ENCODE results near the gene OSBPL2. TPM values are rescaled to one million over a fixed set of nuclear protein-coding genes. Genes with fewer than 3 reads are reported as not detected.

OSBPL2 gene
- total RNA-seq, 3 donors from 2014 or later (not counting 1 experiment from before 2014, with no cell fraction given) = 77.9 to 112 (median 104) TPM

GRCh38 chr20:62195736-62196135, 42.6 kb upstream of the OSBPL2 start:
- H3K36me3 ChIP-seq (ENCODE audit: control insufficient read depth, insufficient read depth, low read length) = peaks cover 38% of the 10 kb centered on the region
- intact Hi-C loops (cut with micrococcal nuclease) = no loop called here
- H3K9me3 ChIP-seq (ENCODE audit: control insufficient read depth, insufficient read depth, low read length) = no peaks in the 10 kb centered on the region
- Mint-ChIP-seq H3K27me3 (ENCODE audit: low read depth in 2 of 2) (no peaks in the 10 kb centered on the region), H3K4me3 (no peak overlapping the region), H3K9me3 (no peaks in the 10 kb centered on the region), H3K4me1 (peaks cover 0 to under 1% of the 10 kb centered on the region in 2 donors), H3K27ac (peak overlapping the region; percentile 44 to 58), H3K36me3 (no peaks in the 10 kb centered on the region)
- DNase-seq (no peak), ATAC-seq (no peak)
- TF ChIP-seq CTCF (IDR thresholded peaks at IDR 0.05) = no peak
- H3K4me3 ChIP-seq (ENCODE audit: low read length) = no peak overlapping the region
- no peaks in the 10 kb centered on the region for H3K27me3 ChIP-seq (ENCODE audit: control insufficient read depth, insufficient read depth, low read length)
- 97% methylated on average over 10 of the region's 10 CpGs for WGBS (ENCODE audit: insufficient coverage)
- H3K4me1 ChIP-seq (ENCODE audit: control insufficient read depth, insufficient read depth, low read length) = no peaks in the 10 kb centered on the region
- H3K27ac ChIP-seq (ENCODE audit: low read length) = no peak overlapping the region

- Mint-ChIP-seq H3K4me1 (no peaks in the 10 kb centered on the region), H3K4me3 (no peak overlapping the region), H3K9me3 (no peaks in the 10 kb centered on the region), H3K27me3 (ENCODE audit: low read depth in 2 of 2) (no peaks in the 10 kb centered on the region), H3K27ac (no peak overlapping the region), H3K36me3 (no peaks in the 10 kb centered on the region)
- Histone ChIP-seq H3K27ac (ENCODE audit: low read length) (no peak overlapping the region), H3K9me3 (ENCODE audit: control insufficient read depth, insufficient read depth, low read length) (no peaks in the 10 kb centered on the region), H3K36me3 (ENCODE audit: control insufficient read depth, insufficient read depth, low read length) (peaks cover 43% of the 10 kb centered on the region), H3K27me3 (ENCODE audit: control insufficient read depth, insufficient read depth, low read length) (no peaks in the 10 kb centered on the region), H3K4me3 (ENCODE audit: low read length) (no peak overlapping the region), H3K4me1 (ENCODE audit: control insufficient read depth, insufficient read depth, low read length) (no peaks in the 10 kb centered on the region)
- 99% methylated on average over 9 of the region's 10 CpGs for WGBS (ENCODE audit: insufficient coverage)
- DNase-seq (no peak), ATAC-seq (no peak)
- no peak for TF ChIP-seq CTCF (IDR thresholded peaks at IDR 0.05)
- intact Hi-C loops (cut with micrococcal nuclease) = no loop called here
Observed at GRCh38 chr20:62196286-62196685, 42.0 kb upstream of the OSBPL2 start.

- TF ChIP-seq CTCF (IDR thresholded peaks at IDR 0.05) = no peak
- no peaks in the 10 kb centered on the region for H3K9me3 Mint-ChIP-seq
- intact Hi-C loops (cut with micrococcal nuclease) = no loop called here
- 92% methylated on average over 7 of the region's 9 CpGs for WGBS (ENCODE audit: insufficient coverage)
- ATAC-seq = no peak
- H3K4me3 ChIP-seq (ENCODE audit: low read length) = no peak overlapping the region
- no peak overlapping the region for H3K27ac Mint-ChIP-seq
- H3K27me3 ChIP-seq (ENCODE audit: control insufficient read depth, insufficient read depth, low read length) = no peaks in the 10 kb centered on the region
- H3K4me1 Mint-ChIP-seq = no peaks in the 10 kb centered on the region
- H3K36me3 Mint-ChIP-seq = no peaks in the 10 kb centered on the region
- H3K9me3 ChIP-seq (ENCODE audit: control insufficient read depth, insufficient read depth, low read length) = no peaks in the 10 kb centered on the region
- H3K36me3 ChIP-seq (ENCODE audit: control insufficient read depth, insufficient read depth, low read length) = peaks cover 47% of the 10 kb centered on the region
- H3K27ac ChIP-seq (ENCODE audit: low read length) = no peak overlapping the region
- H3K27me3 Mint-ChIP-seq (ENCODE audit: low read depth in 2 of 2) = no peaks in the 10 kb centered on the region
- H3K4me3 Mint-ChIP-seq = no peak overlapping the region
- DNase-seq = no peak
- no peaks in the 10 kb centered on the region for H3K4me1 ChIP-seq (ENCODE audit: control insufficient read depth, insufficient read depth, low read length)
Observed at GRCh38 chr20:62197311-62197710, 41.0 kb upstream of the OSBPL2 start.

GRCh38 chr20:62197801-62198200, 40.5 kb upstream of the OSBPL2 start:
- intact Hi-C loops (cut with micrococcal nuclease) = no loop called here
- Histone ChIP-seq H3K27me3 (ENCODE audit: control insufficient read depth, insufficient read depth, low read length) (no peaks in the 10 kb centered on the region), H3K27ac (ENCODE audit: low read length) (no peak overlapping the region), H3K4me3 (ENCODE audit: low read length) (no peak overlapping the region), H3K4me1 (ENCODE audit: control insufficient read depth, insufficient read depth, low read length) (no peaks in the 10 kb centered on the region), H3K36me3 (ENCODE audit: control insufficient read depth, insufficient read depth, low read length) (peaks cover 47% of the 10 kb centered on the region), H3K9me3 (ENCODE audit: control insufficient read depth, insufficient read depth, low read length) (no peaks in the 10 kb centered on the region)
- H3K36me3 Mint-ChIP-seq = no peaks in the 10 kb centered on the region
- TF ChIP-seq CTCF (IDR thresholded peaks at IDR 0.05) = no peak
- H3K27ac Mint-ChIP-seq = no peak overlapping the region
- ATAC-seq (no peak), DNase-seq (no peak)
- H3K4me1 Mint-ChIP-seq = no peaks in the 10 kb centered on the region
- H3K9me3 Mint-ChIP-seq = no peaks in the 10 kb centered on the region
- WGBS (ENCODE audit: insufficient coverage) = 96% methylated on average over 18 of the region's 18 CpGs
- H3K4me3 Mint-ChIP-seq = no peak overlapping the region
- no peaks in the 10 kb centered on the region for H3K27me3 Mint-ChIP-seq (ENCODE audit: low read depth in 2 of 2)
